EL (cell line): ENCODE results near the gene CTDSPL.

Experiments
- DNase-seq: peaks from one replicate; pipeline ENCODE4 v3.0.0-alpha.2; 2016

The CTDSPL gene

DNA sequence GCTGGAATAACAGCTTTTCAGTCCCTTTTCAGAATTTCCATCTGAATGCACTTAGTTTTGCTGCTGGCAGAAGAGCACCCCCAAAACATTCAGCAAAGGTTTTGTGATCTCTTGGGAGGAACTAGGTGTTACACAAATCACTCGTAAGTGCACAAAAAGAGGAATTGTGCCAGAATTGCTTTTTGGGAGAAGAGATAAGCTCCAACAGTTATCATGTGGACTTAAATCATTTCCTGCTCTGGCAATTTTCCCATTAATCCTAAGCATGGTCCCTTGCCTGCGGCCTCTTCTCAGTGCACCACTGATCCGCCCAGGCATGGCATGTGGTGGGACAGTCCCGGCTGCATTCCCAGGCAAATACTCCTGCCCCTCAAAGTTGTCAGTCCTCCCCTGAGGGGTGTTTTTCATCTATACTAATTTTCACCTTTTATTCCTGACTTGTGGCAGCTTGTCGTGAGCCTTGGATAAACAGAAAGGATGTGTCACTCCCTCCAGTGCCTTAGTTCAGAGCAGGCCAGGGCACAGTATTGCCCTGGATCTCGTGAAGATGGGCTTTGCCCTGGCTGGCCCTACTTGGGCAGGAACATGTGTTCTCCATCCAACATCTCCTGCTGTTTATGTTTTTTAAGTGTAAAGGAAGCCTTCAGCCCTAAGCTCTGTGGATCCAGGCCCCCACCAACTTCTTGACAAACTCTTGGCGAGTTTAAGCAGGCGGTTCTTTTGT is 84.3 kb downstream of the CTDSPL start:
- DNase-seq, result peak; percentile 92

DNA sequence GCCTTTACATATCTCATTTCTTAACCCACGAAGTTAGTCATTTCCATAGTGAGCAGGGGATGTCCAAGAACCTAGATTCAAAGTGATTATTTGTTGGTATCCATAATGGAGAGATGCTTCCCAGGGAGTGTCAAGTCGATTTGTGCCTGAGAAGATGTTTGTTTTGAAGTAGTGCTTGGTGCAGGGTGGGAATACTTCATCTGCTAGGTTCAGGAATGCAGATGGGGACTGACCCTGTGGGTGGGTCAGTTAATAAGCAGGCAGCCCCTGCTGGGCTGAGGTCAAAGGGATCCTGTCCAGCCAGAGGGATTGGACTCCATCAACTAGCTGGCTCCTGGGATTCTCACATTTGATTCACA is 84.8 kb downstream of the CTDSPL start:
- no peak for DNase-seq

DNA sequence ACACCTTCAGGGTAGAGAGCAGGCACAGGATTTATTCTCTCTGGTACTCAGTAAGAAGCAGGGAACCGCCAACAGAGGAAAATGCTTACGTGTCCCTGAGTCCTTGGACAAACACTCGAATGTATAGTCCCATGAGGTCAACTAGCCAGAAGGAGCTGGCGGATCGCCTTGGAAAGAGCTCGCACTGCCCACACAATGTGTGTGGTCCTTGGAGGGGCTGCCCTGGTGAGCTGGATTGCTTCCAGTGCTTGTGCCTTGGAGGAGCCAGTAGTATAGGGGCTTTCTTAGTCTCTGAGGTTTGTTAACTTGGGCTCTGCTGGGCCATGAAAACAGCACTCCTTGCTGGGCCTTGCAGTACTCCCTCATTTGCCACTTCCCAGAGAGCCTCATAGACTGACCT is 88.2 kb downstream of the CTDSPL start:
- DNase-seq, result no peak

DNA sequence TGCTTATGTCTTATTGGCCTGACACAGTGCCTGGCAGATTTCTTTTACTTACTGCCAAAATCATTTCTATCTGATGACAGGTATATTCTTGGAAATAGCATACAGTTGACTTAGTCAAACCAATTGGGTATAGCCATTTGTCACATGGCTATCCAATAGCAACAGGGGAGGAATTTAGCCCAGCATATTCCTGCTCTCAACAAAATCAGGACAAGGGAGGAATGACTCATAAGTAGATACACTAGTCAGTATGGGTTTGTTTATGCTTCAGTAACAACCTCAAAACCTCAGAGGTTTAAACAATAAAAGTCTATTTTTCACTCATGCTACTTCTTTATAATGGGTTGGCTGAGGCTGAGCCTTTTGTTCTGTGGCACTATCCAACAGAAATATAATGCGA is 90.9 kb downstream of the CTDSPL start:
- DNase-seq, result peak; percentile 14

DNA sequence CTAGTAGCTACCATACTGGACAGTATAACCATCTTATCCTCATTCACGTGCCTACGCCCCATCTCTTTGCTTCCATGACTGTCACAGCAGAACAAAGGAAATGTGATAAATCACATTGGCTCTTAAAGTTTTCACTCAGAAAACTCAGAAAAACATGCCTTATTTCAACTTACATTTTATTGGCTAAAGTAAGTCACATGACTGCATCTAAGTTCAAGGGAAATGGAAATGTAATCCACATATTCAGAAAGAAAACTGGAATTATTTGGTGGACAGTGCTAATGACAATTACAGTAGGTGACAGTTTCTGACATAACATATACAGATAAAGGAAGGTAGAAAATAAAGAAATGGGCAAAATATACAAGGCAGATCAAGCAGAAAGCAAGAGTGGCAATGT is 91.5 kb downstream of the CTDSPL start:
- DNase-seq, result no peak

DNA sequence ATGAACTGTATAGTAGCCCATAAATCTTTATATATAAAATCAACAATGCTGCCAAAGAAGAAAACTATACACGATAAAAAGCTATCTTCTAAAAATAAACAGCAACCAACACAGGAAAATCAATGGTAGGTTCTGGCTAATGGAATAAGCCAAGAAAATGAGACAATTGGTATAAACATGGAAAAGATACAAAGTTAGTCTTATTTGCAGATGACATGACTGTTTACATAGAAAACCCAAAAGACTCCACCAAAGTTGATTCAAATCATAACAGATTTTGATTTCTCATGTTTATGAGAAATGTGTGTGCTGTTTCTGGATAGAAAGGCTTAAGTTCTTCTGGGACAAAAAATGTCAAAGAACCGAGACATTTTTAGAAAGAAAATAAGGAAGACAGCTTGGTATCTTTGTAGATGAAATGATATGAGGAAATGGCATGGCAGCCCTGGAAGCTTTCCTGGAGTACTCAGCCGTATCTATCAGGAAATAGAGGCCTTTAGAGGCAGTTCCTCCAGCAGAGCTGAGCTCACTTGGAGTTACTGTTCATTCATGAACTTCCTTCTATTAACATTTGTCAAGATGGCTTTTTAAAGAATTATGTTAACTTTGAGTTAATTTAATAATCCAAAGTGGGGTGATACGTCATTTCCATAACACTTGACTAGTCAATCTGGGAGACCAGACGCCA is 92.2 kb downstream of the CTDSPL start:
- DNase-seq, result no peak

DNA sequence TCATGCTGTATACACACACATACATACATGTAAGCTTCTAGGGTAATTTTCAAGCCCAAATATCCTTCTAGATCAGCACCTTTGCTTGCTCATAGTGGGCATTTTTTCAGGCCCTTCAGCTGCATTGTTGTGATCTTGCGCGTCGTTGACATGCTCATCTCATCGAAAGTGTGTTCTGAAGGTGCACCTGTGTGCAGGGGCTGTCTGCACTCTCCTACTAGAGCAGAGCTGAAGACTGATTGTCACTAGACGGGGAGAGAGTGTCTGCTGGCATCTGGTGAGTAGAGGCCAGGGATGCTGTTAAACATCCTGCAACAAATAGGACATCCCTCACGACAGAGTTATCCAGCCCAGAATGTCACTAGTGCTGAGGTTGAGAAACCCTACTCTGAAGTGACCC is 93.2 kb downstream of the CTDSPL start:
- DNase-seq, result no peak

DNA sequence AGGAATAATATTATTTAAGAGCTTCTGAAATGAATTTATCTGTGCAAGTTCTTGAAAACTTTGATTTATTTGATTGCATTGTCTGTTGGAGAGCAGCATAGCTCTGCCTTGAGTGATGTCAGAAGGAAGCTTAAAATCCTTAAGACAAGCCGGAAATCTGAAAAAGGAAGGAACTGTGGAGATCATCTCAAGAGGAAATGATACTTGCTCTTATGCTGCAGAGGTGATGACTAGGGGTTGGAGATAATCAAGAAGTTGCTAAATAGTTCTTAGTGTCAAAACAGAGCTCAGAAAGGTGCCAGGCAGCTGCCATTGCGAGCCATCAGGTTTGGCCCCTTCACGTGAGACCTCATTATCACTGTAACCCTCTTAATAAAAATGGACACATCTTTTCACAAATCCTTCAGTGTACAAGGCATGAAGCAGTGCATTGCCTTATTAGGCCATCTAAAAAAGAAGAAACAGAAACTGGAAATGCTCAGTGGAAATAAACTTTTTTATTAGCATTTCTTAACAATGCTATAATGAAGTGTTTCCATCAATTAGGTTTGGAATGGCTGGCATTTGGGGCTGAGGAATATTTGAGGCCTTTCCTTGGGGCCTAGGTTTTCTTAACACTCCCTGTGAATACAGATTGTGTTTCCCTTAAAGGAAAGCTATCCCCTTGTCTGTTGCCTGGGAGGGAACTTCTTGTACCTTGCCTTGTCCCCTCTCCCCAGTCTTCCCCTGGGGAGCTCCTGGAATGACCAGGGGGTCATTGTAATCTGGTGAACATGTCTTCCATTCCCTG is 94.4 kb downstream of the CTDSPL start:
- DNase-seq, result no peak

DNA sequence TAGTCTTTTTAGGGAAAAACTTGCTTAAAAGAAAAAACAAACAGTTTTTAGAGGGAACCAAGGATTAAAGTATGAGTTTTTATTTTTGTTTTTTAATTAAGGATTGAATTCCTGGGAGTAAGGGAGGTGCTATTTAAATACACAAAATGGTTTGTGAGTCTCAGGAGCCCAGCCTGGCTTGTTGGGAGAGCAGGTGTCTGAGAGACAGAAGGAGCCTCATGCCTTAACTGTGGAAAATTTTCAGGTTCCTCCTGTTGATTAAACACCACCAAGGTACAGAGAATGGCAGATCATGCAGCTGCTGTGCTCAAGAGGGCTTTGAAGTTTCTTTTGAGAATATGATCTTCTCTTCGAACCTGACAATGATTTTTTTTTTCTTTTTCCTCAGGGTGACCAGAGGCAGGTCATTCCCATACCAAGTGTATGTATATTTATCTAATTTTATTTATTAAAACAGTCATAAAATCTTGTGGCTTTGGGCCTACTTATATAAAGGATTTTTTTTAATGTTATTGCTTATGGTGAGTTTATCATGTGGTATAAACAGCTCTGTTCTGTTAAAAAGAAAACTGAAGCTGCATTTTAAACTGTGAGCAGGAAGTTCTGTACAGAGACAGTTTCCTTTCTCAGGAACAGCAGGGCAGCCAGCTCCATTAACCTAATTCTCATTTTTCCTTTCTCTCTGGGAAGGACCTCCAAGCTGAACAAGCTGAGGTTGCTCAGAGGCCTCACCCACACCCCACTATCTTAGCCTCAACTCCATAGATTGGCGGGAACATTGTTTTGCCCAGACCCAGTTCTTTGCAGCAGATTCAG is 95.3 kb downstream of the CTDSPL start:
- DNase-seq, result no peak

DNA sequence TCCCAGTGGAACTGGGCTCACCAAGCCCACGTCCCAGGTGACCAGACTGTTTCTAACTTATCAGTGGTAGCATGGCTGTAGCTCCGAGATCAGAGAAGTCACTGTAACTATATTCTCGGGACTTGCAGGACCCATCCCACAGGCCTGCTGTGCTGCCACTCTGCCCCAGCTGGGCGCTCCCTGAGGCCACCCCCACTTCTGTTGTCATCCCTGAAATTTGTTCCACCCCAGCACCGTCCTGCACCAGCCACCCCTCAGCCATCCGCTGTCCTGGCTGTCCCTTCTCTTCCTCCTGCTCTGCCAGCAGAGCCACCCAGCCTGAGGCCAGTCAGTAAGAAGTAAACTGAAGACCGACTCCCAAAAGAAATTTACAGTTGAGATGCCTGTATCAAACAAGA is 95.9 kb downstream of the CTDSPL start:
- no peak for DNase-seq

DNA sequence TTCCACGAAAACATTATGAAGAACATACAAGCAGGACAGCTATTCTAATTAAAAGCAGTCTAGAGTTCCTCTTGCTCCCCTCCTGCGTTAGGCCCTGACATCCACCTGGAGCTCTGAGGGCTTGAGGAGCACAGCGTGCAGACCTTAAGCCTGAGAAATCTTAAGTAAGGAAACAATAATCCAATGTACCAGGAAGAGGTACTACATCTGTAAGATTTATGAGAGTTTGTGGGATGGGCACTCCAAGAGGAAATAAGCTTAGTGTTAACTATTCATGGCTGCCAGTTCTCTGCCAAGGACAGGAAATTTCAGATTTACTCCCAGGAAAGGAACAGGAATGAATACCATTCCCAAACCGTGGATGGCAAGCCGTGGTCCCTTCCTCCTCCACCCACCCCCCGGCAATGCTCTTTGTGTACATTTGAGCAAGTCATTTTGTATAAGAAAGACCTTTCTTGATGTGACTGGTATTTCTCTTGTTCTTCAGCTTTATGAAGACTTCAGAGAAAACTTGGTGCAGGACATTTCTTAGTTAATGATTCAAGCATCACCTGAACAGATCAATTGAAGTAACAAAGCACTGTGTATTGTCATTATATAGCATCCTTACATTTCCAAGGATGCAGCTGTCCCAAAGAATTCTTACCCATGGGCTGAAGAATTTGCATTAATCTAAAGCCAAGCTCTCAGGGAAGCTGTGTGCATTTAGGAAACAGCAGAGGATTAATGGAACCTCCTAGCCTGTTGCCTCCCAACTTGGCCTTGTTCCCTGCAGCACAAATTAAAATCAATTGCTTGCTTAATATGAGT is 100.1 kb downstream of the CTDSPL start:
- DNase-seq, result no peak

DNA sequence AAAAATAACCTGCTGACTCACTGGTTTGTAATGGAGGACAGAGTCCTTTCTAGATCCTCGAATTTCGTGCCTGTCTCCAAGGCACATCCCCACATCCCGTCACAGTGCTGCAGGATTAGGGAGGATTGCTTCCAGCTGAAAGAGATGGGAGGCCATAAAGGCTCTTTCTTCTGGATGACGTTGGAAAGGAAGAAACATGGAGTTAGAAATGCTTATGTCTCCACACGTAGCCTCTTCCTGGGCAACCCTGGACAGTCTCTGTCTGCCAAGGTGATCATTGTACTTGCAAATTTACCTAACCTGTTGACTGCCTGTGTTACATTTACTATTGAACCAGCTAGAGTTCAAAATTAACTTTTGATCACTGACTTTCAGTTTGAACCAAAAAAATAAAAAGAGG is 101.3 kb downstream of the CTDSPL start:
- peak; percentile 20 for DNase-seq

DNA sequence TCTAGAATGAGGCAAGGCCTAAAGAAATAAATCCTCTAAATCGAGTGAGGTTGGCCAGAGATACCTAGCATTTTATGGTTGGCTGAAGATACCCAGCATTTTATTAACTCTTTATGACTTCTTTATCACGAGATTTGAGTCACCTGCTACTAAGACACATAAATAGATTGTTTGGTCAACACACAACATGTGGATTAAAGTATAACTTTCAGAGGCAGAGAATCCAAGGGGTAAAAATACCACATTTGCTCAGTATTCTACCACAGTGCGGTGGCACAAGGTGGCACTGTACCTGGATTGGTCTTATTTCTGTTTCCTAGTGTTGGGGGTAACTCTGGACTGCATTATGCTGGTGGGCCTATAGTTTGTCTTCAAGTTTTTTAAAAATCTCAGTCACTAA is 102.0 kb downstream of the CTDSPL start:
- DNase-seq, result no peak

DNA sequence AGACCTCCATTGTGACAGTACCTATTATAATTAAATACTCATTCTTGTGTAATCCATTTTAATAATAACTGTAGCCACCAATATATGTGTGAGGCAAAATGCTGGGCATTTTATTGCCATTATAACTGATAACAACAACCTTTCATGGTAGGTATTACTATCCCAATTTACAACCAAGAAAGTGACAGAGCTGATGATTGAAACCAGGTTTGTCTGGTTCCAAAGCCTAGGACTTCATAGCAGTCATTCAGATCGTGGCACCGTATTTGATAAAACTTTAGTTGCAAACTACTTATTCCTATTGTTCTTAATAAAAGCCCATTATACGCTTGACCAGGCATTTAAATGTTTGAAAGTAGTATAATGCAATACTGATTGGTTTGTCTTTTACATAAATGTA is 102.5 kb downstream of the CTDSPL start:
- no peak for DNase-seq

DNA sequence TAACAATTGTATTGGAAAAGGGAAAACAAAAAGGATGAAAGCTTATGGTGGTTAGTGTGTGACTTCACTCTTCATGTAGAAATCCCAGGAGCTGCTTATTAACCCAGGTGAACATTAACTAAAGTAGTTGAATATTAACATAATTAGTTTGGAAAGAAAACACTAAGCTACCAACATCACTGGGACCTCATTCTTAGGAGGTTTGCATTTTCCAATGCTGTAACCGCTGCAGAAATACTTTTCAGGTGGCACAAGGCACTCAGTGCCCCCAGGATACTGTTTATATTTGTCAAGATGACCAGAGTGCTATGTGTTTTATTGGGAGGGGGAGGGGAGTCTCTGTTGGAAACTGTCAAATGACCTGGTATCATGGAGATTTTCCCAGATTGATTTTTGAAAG is 103.0 kb downstream of the CTDSPL start:
- DNase-seq, result no peak

DNA sequence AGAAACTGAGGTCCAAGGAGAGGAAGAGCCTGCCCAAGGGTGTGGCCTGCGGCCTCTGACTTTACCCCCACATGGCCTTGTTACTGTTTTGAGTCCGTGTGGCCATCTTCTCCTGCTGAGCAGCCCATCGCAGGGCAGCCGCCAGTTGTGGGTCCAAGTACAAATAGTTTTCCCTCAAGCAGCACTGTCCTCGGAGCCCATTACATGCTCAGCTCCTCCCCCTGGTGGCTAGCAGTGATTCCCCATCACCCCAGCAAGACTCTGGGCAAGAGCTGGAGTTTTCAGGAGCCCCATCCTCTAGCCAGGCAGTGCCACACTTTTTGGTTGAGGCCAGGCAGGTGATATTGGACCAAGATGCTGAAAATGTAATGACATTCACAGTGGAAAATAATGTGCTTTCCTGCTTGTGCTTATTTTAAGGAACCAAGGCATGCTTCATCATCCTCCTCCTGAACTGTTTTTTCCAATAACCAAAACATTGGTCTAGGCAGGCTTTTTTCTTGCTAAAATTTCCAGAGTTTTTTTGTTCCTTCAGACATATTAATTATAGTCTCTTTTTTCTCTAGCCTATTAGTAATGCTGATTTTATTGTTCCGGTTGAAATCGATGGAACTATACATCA is 105.7 kb downstream of the CTDSPL start:
- DNase-seq, result peak; percentile 69

DNA sequence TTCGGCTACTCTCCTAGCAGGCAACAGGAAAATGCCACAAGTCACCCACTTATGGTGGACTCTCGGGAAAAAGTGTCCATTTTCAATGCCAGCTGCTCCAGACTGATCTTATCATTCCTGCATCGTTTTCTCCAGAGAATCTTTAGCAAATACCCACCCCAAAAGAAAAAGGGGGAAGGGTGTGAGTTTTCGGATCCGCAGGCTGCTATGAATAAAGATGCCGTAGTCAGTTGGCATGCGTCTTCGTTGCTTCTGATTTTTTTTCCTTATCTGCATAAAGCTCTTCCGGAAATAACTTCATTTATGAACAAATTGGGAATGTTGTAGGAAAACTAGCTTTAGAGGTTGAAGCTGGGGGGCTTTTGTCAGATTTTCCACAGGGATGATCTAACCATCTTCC is 106.5 kb downstream of the CTDSPL start:
- DNase-seq, result no peak

DNA sequence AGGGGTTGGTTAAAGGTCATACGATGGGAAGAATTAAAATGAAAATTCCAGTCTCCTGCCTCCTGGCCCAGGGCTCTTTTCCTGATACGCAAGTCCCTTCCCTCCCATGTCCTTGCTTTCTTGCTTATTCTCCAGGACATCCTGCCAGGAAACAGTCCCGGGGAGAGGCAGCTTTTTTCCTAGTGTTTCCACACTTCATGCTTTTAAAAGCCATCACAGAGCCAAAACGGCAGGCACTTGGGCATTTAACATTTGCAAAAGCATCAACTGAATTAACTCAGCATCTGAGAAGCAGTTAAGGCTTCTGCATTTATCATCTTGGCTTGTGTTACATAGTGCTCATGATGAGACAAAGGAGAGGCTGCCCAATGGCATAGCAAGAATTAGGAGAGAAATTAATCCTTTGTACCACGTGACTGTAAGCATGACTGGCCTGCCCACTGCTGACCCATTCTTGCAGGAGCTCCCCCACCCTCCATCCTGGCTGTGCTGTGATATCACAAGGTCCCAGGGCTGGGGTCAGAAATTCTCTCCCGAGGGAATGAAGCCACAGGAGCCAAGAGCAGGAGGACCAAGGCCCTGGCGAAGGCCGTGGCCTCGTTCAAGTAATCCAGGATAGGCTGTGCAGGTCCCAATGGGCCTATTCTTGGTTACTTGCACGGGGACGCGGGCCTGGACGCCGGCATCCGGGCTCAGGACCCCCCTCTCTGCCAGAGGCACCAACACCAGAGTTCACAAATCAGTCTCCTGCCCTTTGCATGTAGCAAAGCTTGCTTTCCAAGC is 107.3 kb downstream of the CTDSPL start:
- DNase-seq, result no peak

DNA sequence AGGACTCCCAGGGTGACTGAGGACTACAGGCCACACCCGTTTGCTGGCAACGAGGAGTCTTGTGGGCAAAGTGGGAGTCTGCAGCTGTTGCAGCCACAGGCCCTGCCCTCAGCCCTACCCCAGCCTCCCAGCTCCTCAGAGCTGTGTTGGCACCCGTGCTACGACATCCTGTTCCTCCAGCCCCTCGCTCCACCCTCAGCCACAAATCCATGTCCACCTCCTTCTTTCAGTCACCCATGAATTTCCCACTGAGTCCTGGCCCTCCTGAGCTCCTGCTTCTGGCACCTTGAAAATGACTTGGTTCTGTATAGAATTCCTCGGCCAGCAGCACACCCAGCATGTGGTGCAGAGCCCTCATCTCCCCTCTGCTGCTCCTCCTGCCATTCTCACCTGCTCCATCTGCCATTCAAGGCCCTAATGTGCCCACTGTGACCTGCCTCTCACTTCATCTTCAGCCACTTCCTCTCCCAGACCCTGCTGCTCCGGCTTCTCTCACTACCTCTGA is 108.0 kb downstream of the CTDSPL start:
- no peak for DNase-seq

DNA sequence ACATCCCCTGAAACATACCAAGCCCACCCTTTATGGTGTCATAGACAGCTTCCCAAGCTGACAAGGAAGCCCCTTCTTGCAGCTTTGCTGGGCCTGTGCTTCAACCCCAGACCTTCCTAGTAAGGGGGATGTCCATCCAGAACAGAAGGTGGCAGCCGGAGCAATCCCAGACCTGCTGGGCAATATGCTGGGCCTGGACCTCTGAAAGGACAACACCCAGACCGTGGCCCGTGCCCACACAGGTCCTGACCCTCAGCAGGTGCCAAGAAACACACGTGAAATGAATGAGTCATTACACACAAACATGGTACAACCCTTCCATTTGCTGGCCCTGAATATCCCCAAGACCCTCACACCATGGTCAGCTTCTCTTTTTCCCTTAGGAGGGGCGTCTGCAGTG is 109.1 kb downstream of the CTDSPL start:
- DNase-seq, result no peak

DNA sequence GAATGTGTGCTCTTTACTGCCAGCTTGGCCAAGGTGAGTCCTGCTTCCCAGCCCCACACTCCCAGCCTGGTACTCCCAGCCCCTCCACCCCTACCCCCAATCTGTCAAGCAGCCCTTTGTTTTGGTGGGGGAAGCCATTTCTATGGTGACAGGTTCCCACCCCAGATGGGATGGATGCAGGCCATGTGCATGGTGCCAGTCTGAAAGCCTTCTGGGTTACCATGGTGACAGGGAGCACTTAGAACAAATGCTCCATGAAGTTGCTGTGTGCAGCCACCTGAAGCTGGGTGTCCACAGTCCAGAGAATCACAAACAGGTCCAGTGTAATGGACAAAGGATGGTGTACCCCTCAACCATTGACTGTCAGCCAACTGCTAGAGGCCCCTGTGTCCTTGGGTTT is 109.8 kb downstream of the CTDSPL start:
- DNase-seq, result no peak
